WERI-Rb-1 (cell line): Measurements from ENCODE around the gene CMSS1.

Source experiments
- DNase-seq: peaks from one replicate; pipeline ENCODE4 v3.0.0-alpha.2; 2020
- H3K27ac ChIP-seq: fragments of 250-450 bp; sonication (Bioruptor Pico); 2 replicates; pipeline ENCODE4 v1.5.1; 2020; ENCODE audit warnings: mild to moderate bottlenecking, moderate library complexity
- H3K27me3 ChIP-seq: fragments of 250-450 bp; sonication (Bioruptor Pico); 2 replicates; pipeline ENCODE4 v1.5.1; 2021; ENCODE audit warnings: mild to moderate bottlenecking, low read depth, moderate library complexity; ENCODE audit not compliant: insufficient read depth, severe bottlenecking
- H3K36me3 ChIP-seq: fragments of 250-450 bp; sonication (Bioruptor Pico); 2 replicates; pipeline ENCODE4 v1.5.1; 2020; ENCODE audit warnings: mild to moderate bottlenecking, moderate library complexity
- H3K4me3 ChIP-seq: 2 replicates; pipeline ENCODE4 v1.5.1; 2011; ENCODE audit warnings: low read depth, mild to moderate bottlenecking, control low read depth, low read length
- H3K9me3 ChIP-seq: fragments of 250-450 bp; sonication (Bioruptor Pico); 2 replicates; pipeline ENCODE4 v1.5.1; 2021; ENCODE audit warnings: mild to moderate bottlenecking, moderate library complexity; ENCODE audit not compliant: severe bottlenecking
- CTCF ChIP-seq: IDR thresholded peaks from 2 replicates; pipeline ENCODE4 v1.5.1; 2011; ENCODE audit warnings: low read depth, mild to moderate bottlenecking, control low read depth, inconsistent platforms, low read length

CMSS1 gene

GRCh38 chr3:99863002-99863401 lies 45.3 kb downstream of the CMSS1 start:
- DNase-seq, result no peak
- no peak for TF ChIP-seq CTCF
- Histone ChIP-seq H3K36me3 (peaks cover 92% of the 10 kb centered on the region), H3K4me3 (no peak overlapping the region), H3K27me3 (no peaks in the 10 kb centered on the region), H3K27ac (no peak overlapping the region), H3K9me3 (no peaks in the 10 kb centered on the region)

- TF ChIP-seq CTCF, result no peak
- no peaks in the 10 kb centered on the region for H3K9me3 ChIP-seq
- H3K27ac ChIP-seq, result no peak overlapping the region
- no peak for DNase-seq
- H3K4me3 ChIP-seq, result no peak overlapping the region
- peaks cover 92% of the 10 kb centered on the region for H3K36me3 ChIP-seq
- no peaks in the 10 kb centered on the region for H3K27me3 ChIP-seq
Observed at GRCh38 chr3:99863588-99863987, 45.9 kb downstream of the CMSS1 start.

- Histone ChIP-seq H3K27ac (no peak overlapping the region), H3K36me3 (peaks cover 90% of the 10 kb centered on the region), H3K4me3 (no peak overlapping the region), H3K27me3 (no peaks in the 10 kb centered on the region), H3K9me3 (no peaks in the 10 kb centered on the region)
- DNase-seq, result no peak
- no peak for TF ChIP-seq CTCF
Observed at GRCh38 chr3:99864289-99864688, 46.6 kb downstream of the CMSS1 start.

GRCh38 chr3:99865321-99865720 lies 47.7 kb downstream of the CMSS1 start:
- Histone ChIP-seq H3K9me3 (no peaks in the 10 kb centered on the region), H3K4me3 (no peak overlapping the region), H3K36me3 (peaks cover 90% of the 10 kb centered on the region), H3K27me3 (no peaks in the 10 kb centered on the region), H3K27ac (no peak overlapping the region)
- no peak for TF ChIP-seq CTCF
- no peak for DNase-seq

- peaks cover 90% of the 10 kb centered on the region for H3K36me3 ChIP-seq
- TF ChIP-seq CTCF, result no peak
- DNase-seq, result no peak
- no peaks in the 10 kb centered on the region for H3K27me3 ChIP-seq
- H3K9me3 ChIP-seq, result no peaks in the 10 kb centered on the region
- no peak overlapping the region for H3K27ac ChIP-seq
- H3K4me3 ChIP-seq, result no peak overlapping the region
Observed at GRCh38 chr3:99866261-99866761, 48.6 kb downstream of the CMSS1 start.

GRCh38 chr3:99867594-99868310 lies 50.1 kb downstream of the CMSS1 start:
- H3K36me3 ChIP-seq, result peaks cover 90% of the 10 kb centered on the region
- H3K27me3 ChIP-seq, result no peaks in the 10 kb centered on the region
- no peak for DNase-seq
- H3K9me3 ChIP-seq, result no peaks in the 10 kb centered on the region
- H3K4me3 ChIP-seq, result no peak overlapping the region
- H3K27ac ChIP-seq, result 0 out of 2 replicates have a peak overlapping the region, but pooled peaks have one; percentile 7
- TF ChIP-seq CTCF, result no peak
